IPS-15b (cell line): ENCODE measurements around the gene ARHGAP26.

ENCODE experiments used
- H3K27me3 ChIP-seq: one replicate; pipeline ENCODE4 v1.6.1; 2013; ENCODE audit warnings: low read length; ENCODE audit not compliant: control insufficient read depth, insufficient read depth
- H3K36me3 ChIP-seq: one replicate; pipeline ENCODE4 v1.6.1; 2013; ENCODE audit warnings: low read length; ENCODE audit not compliant: control insufficient read depth, insufficient read depth
- H3K4me1 ChIP-seq: one replicate; pipeline ENCODE4 v1.6.1; 2013; ENCODE audit warnings: mild to moderate bottlenecking, low read length; ENCODE audit not compliant: control insufficient read depth, insufficient read depth
- H3K4me3 ChIP-seq: one replicate; pipeline ENCODE4 v1.5.1; 2013; ENCODE audit warnings: low read depth, low read length
- H3K9ac ChIP-seq: one replicate; pipeline ENCODE4 v1.6.1; 2013; ENCODE audit warnings: low read depth, mild to moderate bottlenecking, low read length
- H3K9me3 ChIP-seq: one replicate; pipeline ENCODE4 v1.6.1; 2013; ENCODE audit warnings: mild to moderate bottlenecking, low read length; ENCODE audit not compliant: control insufficient read depth, insufficient read depth

Gene ARHGAP26

DNA sequence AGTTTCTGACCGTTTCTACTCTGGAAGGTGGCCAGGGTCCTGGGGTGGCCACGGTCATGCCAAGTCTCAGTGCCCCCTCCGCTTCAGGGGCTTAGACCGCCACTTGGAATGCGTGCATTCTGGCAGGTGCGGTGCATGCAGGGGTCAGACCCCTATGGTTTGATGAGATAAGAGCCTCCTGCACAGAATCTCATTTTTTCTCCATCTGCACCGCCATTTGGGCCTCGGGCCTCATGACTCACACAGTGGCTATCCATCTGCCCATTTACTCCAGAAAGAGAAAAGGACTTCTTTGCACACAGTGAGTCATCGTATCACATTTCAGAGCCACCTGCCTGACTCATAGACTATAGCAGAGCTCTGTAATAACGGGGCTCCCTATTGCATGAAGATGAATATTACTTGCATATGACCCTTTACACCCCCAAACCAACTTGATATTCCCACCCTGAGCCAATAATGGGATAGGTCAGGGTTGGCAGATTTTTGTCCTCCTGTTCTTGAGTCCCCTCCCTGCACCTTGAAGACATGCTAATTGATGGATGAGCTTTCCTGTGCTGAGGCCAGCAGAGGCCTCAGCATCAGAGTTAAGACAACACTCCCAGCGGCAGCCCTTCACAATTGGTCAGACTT lies 475.9 kb downstream of the ARHGAP26 start:
- no peaks in the 10 kb centered on the region for H3K36me3 ChIP-seq
- no peaks in the 10 kb centered on the region for H3K9me3 ChIP-seq
- no peaks in the 10 kb centered on the region for H3K27me3 ChIP-seq
- no peak overlapping the region for H3K4me3 ChIP-seq
- no peak overlapping the region for H3K9ac ChIP-seq
- no peaks in the 10 kb centered on the region for H3K4me1 ChIP-seq

DNA sequence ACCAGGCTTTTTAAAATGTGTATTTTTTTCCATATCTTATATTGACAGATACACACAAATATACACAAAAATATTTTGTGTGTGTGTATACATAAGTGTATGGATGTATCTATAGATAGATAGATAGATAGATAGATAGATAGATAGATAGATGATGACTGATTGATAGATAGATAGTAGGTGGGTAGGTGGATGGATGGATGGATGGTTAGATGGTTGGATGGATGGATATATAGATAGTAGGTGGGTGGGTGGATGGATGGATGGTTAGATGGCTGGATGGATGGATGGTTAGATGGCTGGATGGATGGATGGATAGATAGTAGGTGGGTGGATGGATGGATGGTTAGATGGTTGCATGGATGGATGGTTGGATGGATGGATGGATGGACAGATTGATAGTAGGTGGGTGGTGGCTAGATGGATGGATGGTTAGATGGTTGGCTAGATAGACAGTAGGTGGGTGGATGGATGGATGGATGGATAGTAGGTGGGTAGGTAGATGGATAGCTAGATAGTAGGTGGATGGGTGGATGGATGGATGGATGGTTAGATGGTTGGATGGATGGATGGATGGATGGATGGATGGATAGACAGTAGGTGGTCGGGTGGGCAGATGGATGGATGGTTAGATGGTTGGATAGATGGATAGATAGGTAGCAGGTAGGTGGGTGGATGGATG lies 477.1 kb downstream of the ARHGAP26 start:
- Histone ChIP-seq H3K9ac (no peak overlapping the region), H3K27me3 (no peaks in the 10 kb centered on the region), H3K4me1 (no peaks in the 10 kb centered on the region), H3K36me3 (no peaks in the 10 kb centered on the region), H3K9me3 (no peaks in the 10 kb centered on the region), H3K4me3 (no peak overlapping the region)

DNA sequence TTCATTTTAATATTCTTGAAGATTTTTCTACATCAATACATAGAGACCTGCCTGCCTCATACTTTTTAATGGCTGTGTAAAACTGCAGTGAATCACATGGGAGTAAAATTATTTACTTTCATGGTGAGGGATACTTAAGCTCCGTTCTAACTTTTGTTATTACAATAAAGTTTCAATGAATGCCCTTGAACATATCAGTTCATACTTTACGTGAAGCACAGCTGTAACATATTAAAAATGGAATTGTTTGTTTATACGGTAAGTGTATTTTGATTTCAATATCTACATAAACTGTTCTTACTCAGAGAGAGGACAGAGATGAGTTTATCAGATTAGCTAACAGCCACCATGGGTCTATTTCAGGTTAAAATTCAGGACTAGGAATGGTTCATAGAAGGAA lies 478.2 kb downstream of the ARHGAP26 start:
- Histone ChIP-seq H3K27me3 (no peaks in the 10 kb centered on the region), H3K4me1 (no peaks in the 10 kb centered on the region), H3K9me3 (no peaks in the 10 kb centered on the region), H3K36me3 (no peaks in the 10 kb centered on the region), H3K9ac (no peak overlapping the region), H3K4me3 (no peak overlapping the region)

DNA sequence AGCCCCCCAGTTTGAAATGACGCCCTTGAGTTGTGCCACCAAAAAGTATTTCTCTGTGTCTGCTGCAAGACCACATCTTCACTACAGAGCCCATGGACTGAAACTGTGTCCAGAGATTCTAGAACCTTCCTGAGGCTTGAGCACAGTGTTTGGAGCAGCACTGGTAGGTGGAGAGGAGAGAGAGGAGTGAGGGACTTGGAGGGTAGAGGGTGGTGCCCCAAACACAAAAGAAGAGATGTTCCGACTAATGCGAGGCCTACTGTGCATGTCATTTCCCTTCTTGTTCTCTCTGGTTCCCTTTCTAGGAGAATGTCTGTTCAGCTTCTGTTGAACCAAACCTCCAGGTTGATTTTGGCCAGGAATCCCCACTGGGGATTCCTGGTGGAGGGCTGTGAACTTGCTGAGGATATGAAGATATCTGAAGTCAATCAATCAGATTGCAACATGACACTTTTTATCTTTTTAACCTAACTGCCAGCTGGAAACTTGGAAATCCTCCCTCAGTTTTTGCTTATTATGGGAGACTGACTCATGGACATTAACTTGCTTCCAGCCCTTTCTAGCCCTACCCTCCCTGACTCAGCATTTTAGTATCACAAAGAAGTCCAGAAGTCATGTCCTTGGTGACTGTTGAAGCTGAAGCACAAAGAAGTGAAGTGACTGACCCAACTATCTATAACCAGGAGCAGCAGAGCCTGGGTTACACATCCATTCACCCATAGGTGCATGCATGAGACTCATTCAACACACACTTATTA lies 478.8 kb downstream of the ARHGAP26 start:
- Histone ChIP-seq H3K9me3 (no peaks in the 10 kb centered on the region), H3K9ac (no peak overlapping the region), H3K4me1 (no peaks in the 10 kb centered on the region), H3K27me3 (no peaks in the 10 kb centered on the region), H3K4me3 (no peak overlapping the region), H3K36me3 (no peaks in the 10 kb centered on the region)

DNA sequence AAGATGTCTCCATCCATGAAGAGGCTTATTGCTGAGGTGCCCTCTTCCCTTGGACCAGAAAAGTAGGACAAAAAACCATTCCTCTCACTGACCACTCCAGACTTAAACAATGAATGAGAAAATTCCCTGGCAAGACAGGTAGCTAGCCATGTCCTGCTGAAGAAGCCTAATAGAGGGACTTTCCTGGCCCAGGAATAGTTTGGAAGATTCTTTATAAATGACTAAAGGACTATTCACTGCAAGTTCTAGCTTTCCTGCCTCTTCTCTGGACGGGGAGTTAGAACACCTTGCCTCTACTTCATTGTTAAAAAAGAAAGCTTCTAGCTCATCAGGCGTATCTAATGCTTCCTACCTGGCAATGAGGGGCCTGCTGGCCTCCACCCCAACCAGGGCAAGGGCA lies 479.7 kb downstream of the ARHGAP26 start:
- Histone ChIP-seq H3K4me3 (no peak overlapping the region), H3K4me1 (no peaks in the 10 kb centered on the region), H3K36me3 (no peaks in the 10 kb centered on the region), H3K27me3 (no peaks in the 10 kb centered on the region), H3K9ac (no peak overlapping the region), H3K9me3 (no peaks in the 10 kb centered on the region)

DNA sequence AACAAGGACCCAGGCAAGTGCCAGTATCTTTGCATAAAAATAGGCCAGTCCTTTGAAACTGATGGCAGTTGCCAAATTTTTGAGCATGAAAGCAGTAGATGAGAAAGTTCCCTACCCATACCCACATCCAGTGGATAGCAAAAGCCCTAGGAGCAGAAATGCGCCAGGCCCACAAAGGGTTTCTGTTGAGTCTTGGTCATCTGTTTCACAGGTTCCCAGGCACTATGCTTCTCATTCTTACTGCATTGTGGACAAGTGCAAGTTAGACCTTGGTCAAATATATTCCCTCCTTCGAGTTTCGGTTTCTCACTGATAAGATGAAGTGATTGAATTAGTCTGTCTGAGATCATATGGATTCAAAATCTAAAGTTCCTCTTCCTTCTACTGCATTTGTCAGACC lies 481.0 kb downstream of the ARHGAP26 start:
- Histone ChIP-seq H3K4me1 (no peaks in the 10 kb centered on the region), H3K4me3 (no peak overlapping the region), H3K9me3 (no peaks in the 10 kb centered on the region), H3K9ac (no peak overlapping the region), H3K27me3 (no peaks in the 10 kb centered on the region), H3K36me3 (no peaks in the 10 kb centered on the region)

DNA sequence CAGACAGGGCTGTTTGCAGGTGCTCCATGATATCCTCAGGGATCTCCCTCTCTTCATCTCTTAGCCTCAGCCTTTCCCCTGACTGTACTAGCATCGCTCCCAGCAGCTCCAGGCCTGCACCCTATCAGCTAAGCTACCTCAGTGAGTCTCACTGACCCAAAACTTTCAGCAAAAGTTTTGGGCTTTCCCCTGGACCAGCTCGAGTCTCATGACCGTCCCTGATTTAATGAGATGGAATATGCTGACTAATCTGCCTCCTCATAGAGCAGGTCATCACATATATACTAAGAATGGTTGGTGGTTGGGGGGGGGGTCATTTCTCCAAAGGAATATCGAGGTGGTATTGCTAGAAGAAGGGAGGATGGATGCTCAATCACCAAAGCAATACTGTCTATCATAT lies 481.8 kb downstream of the ARHGAP26 start:
- no peaks in the 10 kb centered on the region for H3K36me3 ChIP-seq
- no peaks in the 10 kb centered on the region for H3K27me3 ChIP-seq
- H3K4me3 ChIP-seq = no peak overlapping the region
- no peaks in the 10 kb centered on the region for H3K9me3 ChIP-seq
- H3K4me1 ChIP-seq = no peaks in the 10 kb centered on the region
- no peak overlapping the region for H3K9ac ChIP-seq

DNA sequence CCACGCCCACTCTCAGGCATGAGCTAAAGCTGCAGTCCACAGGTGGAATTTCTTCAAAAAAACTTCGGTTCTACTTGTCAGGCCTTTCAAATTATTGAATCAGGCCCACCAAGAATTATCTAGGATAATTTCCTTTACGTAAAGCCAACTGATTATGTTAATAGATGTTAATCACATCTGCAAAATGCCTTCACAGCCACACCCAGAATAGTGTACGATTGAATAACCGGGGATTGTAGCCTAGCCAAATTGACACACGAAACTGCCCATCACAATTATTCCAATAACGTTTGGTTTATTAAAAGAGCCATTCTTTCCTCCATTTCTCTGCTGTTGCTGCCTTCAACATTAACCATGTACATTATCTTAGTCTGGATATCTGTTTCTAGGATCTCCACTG lies 484.6 kb downstream of the ARHGAP26 start:
- Histone ChIP-seq H3K4me1 (no peaks in the 10 kb centered on the region), H3K4me3 (no peak overlapping the region), H3K9ac (no peak overlapping the region), H3K27me3 (no peaks in the 10 kb centered on the region), H3K9me3 (no peaks in the 10 kb centered on the region), H3K36me3 (no peaks in the 10 kb centered on the region)

DNA sequence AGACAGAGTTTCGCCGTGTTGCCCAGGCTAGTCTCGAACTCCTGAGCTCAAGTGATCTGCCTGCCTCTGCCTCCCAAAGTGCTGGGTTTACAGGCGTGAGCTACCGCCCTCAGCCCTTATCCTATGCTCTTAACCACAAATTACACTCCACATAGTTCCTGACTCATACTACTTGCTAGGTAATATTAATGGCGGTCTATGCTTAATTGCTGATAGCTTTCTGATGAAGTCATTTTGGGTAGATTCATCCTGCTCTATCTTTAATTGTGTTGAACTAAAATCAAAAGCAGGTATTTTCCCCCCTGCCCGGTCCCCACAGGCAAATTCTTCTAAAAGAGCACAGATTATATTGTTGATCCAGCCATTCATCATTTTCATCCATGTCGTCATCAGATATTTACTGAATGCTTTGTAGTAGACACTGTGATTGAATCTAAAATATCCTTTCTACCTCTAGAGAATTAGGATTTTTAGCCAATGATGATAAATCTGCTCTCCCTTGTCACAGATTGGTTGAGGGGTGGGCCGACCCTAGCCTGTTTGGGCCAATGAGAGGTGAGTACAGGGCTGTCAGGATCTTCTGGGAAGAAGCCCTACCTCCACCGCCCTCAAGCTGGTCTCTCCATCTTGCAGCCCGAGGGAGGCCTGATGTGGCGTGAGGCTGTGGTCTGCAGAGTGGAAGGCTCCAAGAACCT lies 488.5 kb downstream of the ARHGAP26 start:
- H3K36me3 ChIP-seq = no peaks in the 10 kb centered on the region
- no peak overlapping the region for H3K4me3 ChIP-seq
- H3K27me3 ChIP-seq = no peaks in the 10 kb centered on the region
- H3K9ac ChIP-seq = no peak overlapping the region
- no peaks in the 10 kb centered on the region for H3K9me3 ChIP-seq
- no peaks in the 10 kb centered on the region for H3K4me1 ChIP-seq

DNA sequence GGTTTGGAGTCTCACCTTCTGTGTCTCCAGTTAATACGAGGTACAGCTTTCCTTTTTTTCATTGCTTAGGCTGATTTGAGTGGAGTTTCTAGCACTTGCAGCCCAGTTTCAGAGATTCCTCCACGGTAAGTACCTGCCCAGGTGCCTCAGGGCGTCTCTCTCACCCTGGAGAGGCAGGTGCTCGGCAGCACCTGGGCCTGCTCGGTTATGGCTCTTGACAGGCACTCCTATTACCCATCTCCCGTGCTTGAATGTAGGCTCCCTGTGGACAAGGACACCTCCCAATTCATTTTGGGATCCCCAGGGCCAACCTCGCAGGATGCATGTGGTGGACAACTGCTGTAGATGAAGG lies 489.1 kb downstream of the ARHGAP26 start:
- Histone ChIP-seq H3K27me3 (no peaks in the 10 kb centered on the region), H3K9ac (no peak overlapping the region), H3K9me3 (no peaks in the 10 kb centered on the region), H3K4me1 (no peaks in the 10 kb centered on the region), H3K36me3 (no peaks in the 10 kb centered on the region), H3K4me3 (no peak overlapping the region)

DNA sequence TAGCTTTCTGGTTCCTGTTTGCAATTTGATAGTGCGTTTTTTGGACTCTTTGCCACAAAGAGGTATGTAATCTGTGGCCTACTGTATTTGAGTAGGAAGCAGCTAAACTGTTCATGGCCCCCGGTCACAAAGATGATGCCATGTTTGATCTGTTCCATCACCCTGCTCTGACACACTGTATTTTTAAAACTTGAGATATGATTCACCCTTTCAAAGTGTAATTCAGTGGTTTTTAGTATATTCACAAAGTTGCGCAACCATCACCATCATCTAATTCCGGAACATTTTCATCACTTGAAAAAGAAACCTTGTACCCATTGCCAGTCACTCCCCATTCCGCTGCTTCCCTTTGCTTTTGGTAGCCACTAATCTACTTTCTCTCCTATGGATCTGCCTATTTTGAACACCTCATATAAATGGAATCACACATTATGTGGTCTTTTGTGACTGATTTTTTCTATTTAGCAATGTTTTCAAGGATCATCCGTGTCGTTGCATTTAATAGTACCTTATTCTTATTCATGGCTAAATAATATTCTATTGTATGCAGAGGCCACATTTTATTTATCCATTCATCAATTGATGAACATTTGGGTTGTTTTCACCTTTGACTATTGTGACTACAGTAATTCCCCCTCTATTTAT lies 491.7 kb downstream of the ARHGAP26 start:
- no peak overlapping the region for H3K4me3 ChIP-seq
- H3K9me3 ChIP-seq = no peaks in the 10 kb centered on the region
- no peaks in the 10 kb centered on the region for H3K36me3 ChIP-seq
- no peak overlapping the region for H3K9ac ChIP-seq
- no peaks in the 10 kb centered on the region for H3K4me1 ChIP-seq
- H3K27me3 ChIP-seq = no peaks in the 10 kb centered on the region
